Testis (tissue), 2 donors: ENCODE measurements around the gene GPS1.

Source experiments
- CTCF ChIP-seq, 3 experiments: fragments of 450-650 bp in 2 of 3; fragments of 200-600 bp in 1 of 3; sonication (generic) in 1 of 3; IDR thresholded peaks; one replicate each; pipeline ENCODE4 v1.5.1; 2016 to 2019; ENCODE audit warnings: antibody characterized with exemption in 3 of 3, mild to moderate bottlenecking in 2 of 3, moderate library complexity in 1 of 3
- POLR2A ChIP-seq: fragments of 450-650 bp; IDR thresholded peaks from one replicate; pipeline ENCODE4 v1.6.1; 2017; ENCODE audit warnings: antibody characterized with exemption, mild to moderate bottlenecking, moderate library complexity

GRCh38 chr17:82089723-82090548, 38.2 kb downstream of the GPS1 start:
- TF ChIP-seq CTCF (IDR thresholded peaks at IDR 0.05) (no peak), POLR2A (no peak)
